HepG2 (cell line): ENCODE data around the gene CLNS1A. TPM values are rescaled to one million over a fixed set of nuclear protein-coding genes. Genes with fewer than 3 reads are reported as not detected.

Experiments
- BCL6 ChIP-seq: IDR thresholded peaks from 2 replicates; pipeline ENCODE4 v1.6.1; 2016; ENCODE audit warnings: missing genetic modification reagents, missing compliant biosample characterization
- BORCS8-MEF2B ChIP-seq: sonication (generic); formaldehyde crosslinking; IDR thresholded peaks from 2 replicates; pipeline ENCODE4 v1.8.0; 2022; ENCODE audit warnings: mild to moderate bottlenecking, missing genetic modification reagents
- FOXA1 ChIP-seq, 2 experiments: fragments of 450-650 bp in 1 of 2; sonication (generic) in 1 of 2; formaldehyde crosslinking in 1 of 2; IDR thresholded peaks; 2 replicates each; pipeline versions ENCODE4 v1.4.0 to v1.6.1; 2016 to 2020; ENCODE audit warnings: missing genetic modification reagents in 1 of 2
- FOXC1 ChIP-seq: sonication (generic); formaldehyde crosslinking; IDR thresholded peaks from 2 replicates; pipeline ENCODE4 v1.8.0; 2022; ENCODE audit warnings: mild to moderate bottlenecking, missing genetic modification reagents, borderline replicate concordance
- IRX3 ChIP-seq: sonication (generic); formaldehyde crosslinking; IDR thresholded peaks from 2 replicates; pipeline ENCODE4 v1.8.1; 2023; ENCODE audit warnings: mild to moderate bottlenecking, low read depth, missing genetic modification reagents, borderline replicate concordance
- LRRFIP1 ChIP-seq: sonication (generic); formaldehyde crosslinking; conservative IDR thresholded peaks from 2 replicates; pipeline ENCODE4 v1.4.0; 2020; ENCODE audit warnings: missing genetic modification reagents
- SOX6 ChIP-seq, 2 experiments: fragments of 450-650 bp in 1 of 2; sonication (generic) in 1 of 2; formaldehyde crosslinking in 1 of 2; IDR thresholded peaks; 2 replicates each; pipeline versions ENCODE4 v1.4.0 to v1.6.1; 2017 to 2020; ENCODE audit warnings: antibody characterized with exemption in 1 of 2, mild to moderate bottlenecking in 1 of 2, missing genetic modification reagents in 1 of 2
- SRSF1 ChIP-seq: fragments of 200-400 bp; formaldehyde crosslinking; optimal IDR thresholded peaks from 2 replicates; pipeline ENCODE3; 2017; ENCODE audit warnings: mild to moderate bottlenecking, low read depth, low read length, moderate library complexity
- TFDP2 ChIP-seq: sonication (generic); formaldehyde crosslinking; IDR thresholded peaks from 2 replicates; pipeline ENCODE4 v1.4.0; 2020; ENCODE audit warnings: missing genetic modification reagents
- TIGD3 ChIP-seq: sonication (generic); formaldehyde crosslinking; IDR thresholded peaks from 2 replicates; pipeline ENCODE4 v1.5.1; 2020; ENCODE audit warnings: mild to moderate bottlenecking, missing genetic modification reagents, borderline replicate concordance
- ZNF383 ChIP-seq: sonication (generic); formaldehyde crosslinking; IDR thresholded peaks from 2 replicates; pipeline ENCODE4 v1.4.0; 2020; ENCODE audit warnings: missing genetic modification reagents, mild to moderate bottlenecking, borderline replicate concordance
- polyA plus RNA-seq, 8 experiments: library from polyadenylated mRNA; depleted of rRNA in 3 of 8; stranded (reverse) in 7 of 8; unstranded in 1 of 8; fragments of >200 nt; fragmentation: Illumina TruSeq in 4 of 8; extraction: Trizol in 4 of 8; gene quantifications; 2 replicates each; pipeline versions ENCODE4 v1.2.1 to v1.2.3, GENCODE V29; 2011 to 2016; ENCODE audit warnings: low read depth in 4 of 8, missing spikeins in 1 of 8, mixed read lengths in 1 of 8; ENCODE audit not compliant: insufficient read depth in 1 of 8
- total RNA-seq, 5 experiments: library from RNA; depleted of rRNA; stranded (reverse); fragments of >200 nt; fragmentation: Illumina TruSeq; extraction: Trizol; gene quantifications; 2 replicates each; pipeline ENCODE4 v1.2.3, GENCODE V29; 2016; ENCODE audit warnings: low read depth in 1 of 5
- TF ChIP-seq, protein P1 (sequence below): IDR thresholded peaks from 2 replicates; pipeline ENCODE4 v1.6.1; 2018; ENCODE audit warnings: missing genetic modification reagents
- TF ChIP-seq, protein P2 (sequence below): sonication (generic); formaldehyde crosslinking; IDR thresholded peaks from 2 replicates; pipeline ENCODE4 v1.4.0; 2020; ENCODE audit warnings: missing genetic modification reagents, low read depth, mild to moderate bottlenecking, borderline replicate concordance
- TF ChIP-seq, protein P3 (sequence below): sonication (generic); formaldehyde crosslinking; IDR thresholded peaks from 2 replicates; pipeline ENCODE4 v1.4.0; 2020; ENCODE audit warnings: mild to moderate bottlenecking, missing genetic modification reagents, borderline replicate concordance

CLNS1A gene
- total and polyA plus RNA-seq, 2 of the 13 experiments (the other 11 are each of a cell fraction or from before 2014, with no cell fraction given), result 158 to 219 TPM

GRCh38 chr11:77637345-77638165, at the start of gene CLNS1A (continued):
- TF ChIP-seq, protein P1, sequence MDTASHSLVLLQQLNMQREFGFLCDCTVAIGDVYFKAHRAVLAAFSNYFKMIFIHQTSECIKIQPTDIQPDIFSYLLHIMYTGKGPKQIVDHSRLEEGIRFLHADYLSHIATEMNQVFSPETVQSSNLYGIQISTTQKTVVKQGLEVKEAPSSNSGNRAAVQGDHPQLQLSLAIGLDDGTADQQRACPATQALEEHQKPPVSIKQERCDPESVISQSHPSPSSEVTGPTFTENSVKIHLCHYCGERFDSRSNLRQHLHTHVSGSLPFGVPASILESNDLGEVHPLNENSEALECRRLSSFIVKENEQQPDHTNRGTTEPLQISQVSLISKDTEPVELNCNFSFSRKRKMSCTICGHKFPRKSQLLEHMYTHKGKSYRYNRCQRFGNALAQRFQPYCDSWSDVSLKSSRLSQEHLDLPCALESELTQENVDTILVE (CRISPR knock-in tag), result peak; percentile 67; the same call in 1 of the 2 replicates
- TF ChIP-seq TIGD3 (CRISPR knock-in tag) (no peak), FOXA1 (IDR thresholded peaks at IDR 0.05) (no peak), FOXA1 (CRISPR knock-in tag; IDR thresholded peaks at IDR 0.05) (peak; percentile 58; the same call in 1 of the 2 replicates), SOX6 (IDR thresholded peaks at IDR 0.05) (no peak), SOX6 (CRISPR knock-in tag; IDR thresholded peaks at IDR 0.05) (peak; percentile 57), ZNF383 (no peak), IRX3 (CRISPR knock-in tag) (no peak), LRRFIP1 (no peak), TFDP2 (CRISPR knock-in tag) (peak; percentile 77), FOXC1 (CRISPR knock-in tag) (peak; percentile 53; the same call in 1 of the 2 replicates), BORCS8-MEF2B (CRISPR knock-in tag) (0 out of 2 replicates have a peak, but pooled peaks have one; percentile 33), SRSF1 (peak; percentile 93), BCL6 (CRISPR knock-in tag) (peak; percentile 82)
- TF ChIP-seq, protein P2, sequence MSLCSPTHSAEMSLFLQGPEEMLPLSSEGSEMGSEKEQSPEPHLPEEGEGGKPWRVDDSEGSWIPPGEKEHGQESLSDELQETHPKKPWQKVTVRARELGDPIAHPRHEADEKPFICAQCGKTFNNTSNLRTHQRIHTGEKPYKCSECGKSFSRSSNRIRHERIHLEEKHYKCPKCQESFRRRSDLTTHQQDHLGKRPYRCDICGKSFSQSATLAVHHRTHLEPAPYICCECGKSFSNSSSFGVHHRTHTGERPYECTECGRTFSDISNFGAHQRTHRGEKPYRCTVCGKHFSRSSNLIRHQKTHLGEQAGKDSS, result peak; percentile 81
- TF ChIP-seq, protein P3, sequence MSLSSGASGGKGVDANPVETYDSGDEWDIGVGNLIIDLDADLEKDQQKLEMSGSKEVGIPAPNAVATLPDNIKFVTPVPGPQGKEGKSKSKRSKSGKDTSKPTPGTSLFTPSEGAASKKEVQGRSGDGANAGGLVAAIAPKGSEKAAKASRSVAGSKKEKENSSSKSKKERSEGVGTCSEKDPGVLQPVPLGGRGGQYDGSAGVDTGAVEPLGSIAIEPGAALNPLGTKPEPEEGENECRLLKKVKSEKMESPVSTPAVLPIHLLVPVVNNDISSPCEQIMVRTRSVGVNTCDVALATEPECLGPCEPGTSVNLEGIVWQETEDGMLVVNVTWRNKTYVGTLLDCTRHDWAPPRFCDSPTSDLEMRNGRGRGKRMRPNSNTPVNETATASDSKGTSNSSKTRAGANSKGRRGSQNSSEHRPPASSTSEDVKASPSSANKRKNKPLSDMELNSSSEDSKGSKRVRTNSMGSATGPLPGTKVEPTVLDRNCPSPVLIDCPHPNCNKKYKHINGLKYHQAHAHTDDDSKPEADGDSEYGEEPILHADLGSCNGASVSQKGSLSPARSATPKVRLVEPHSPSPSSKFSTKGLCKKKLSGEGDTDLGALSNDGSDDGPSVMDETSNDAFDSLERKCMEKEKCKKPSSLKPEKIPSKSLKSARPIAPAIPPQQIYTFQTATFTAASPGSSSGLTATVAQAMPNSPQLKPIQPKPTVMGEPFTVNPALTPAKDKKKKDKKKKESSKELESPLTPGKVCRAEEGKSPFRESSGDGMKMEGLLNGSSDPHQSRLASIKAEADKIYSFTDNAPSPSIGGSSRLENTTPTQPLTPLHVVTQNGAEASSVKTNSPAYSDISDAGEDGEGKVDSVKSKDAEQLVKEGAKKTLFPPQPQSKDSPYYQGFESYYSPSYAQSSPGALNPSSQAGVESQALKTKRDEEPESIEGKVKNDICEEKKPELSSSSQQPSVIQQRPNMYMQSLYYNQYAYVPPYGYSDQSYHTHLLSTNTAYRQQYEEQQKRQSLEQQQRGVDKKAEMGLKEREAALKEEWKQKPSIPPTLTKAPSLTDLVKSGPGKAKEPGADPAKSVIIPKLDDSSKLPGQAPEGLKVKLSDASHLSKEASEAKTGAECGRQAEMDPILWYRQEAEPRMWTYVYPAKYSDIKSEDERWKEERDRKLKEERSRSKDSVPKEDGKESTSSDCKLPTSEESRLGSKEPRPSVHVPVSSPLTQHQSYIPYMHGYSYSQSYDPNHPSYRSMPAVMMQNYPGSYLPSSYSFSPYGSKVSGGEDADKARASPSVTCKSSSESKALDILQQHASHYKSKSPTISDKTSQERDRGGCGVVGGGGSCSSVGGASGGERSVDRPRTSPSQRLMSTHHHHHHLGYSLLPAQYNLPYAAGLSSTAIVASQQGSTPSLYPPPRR (CRISPR knock-in tag), result peak; percentile 62
